T47D (cell line): Measurements from ENCODE around the gene FAM98C.
"Not testable (repeated sequence)": the region's sequence is repeated elsewhere in the genome, so short reads cannot be mapped to it uniquely, and the experiment has no call there.

Experiments
- DNase-seq, 2 experiments: peaks; one replicate each; pipeline versions ENCODE4 v3.0.0 to v3.0.0-alpha.2; 2011 to 2012; ENCODE audit warnings: low read depth in 1 of 2, low spot score in 1 of 2
- JUND ChIP-seq: IDR thresholded peaks from 2 replicates; pipeline ENCODE4 v1.6.1; 2012; ENCODE audit warnings: low read depth
- in situ Hi-C: cut with HindIII; loops from 2 replicates; pipeline ENCODE4 v1.10.0; 2016; ENCODE audit warnings: low sequenced_read_pairs, low pct_unique_long_range_greater_than_20kb

The FAM98C gene

DNA sequence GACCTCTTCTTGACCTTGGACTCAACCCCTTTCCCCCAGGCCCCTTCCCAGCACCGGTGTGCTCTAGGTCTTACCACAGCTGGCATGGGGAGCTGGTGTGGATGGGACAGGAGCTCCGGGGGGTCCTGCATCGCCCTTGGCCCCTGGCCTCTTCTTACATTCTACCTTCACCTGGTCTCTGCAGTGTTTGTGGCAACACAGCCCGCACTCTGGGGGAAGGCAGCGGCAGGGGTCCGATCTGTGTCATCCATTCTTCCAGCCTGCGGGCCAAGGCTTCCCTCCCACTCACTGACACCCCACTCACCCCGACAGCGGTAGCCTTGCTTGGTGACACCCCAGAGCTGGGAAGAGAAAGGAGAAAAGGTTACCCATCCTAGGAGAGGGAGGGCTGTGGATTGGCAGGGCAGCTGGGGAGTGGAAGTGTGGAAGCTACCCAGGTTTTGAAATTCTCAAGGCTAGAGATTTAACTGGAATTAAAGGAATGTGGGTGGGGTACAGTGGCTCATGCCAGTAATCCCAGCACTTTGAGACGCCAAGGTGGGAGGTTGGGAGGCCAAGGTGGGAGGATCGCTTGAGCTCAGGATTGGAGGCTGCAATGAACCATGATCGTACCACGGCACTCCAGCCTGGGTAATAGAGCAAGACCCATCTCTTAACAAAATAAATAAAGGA is 8.3 kb downstream of the FAM98C start:
- in situ Hi-C loops: no loop called here
- no peak for TF ChIP-seq JUND
- no peak for DNase-seq

DNA sequence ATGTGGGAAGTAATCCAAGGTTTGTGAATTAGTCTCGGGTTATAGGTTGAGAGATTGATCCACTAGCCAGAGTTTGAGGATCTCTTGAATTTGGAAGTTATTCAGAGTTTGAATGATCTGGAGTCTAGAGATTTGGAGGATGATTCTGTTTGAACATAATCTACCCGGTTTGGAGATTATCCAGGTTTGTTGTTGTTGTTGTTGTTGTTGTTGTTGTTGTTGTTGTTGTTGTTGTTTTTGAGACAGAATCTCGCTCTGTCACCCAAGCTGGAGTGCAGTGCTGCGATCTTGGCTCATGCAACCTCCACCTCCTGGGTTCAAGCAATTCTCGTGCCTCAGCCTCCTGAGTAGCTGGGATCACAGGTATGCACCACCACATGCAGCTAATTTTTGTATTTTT is 9.0 kb downstream of the FAM98C start:
- in situ Hi-C loops, DNase-seq: not testable (repeated sequence)

DNA sequence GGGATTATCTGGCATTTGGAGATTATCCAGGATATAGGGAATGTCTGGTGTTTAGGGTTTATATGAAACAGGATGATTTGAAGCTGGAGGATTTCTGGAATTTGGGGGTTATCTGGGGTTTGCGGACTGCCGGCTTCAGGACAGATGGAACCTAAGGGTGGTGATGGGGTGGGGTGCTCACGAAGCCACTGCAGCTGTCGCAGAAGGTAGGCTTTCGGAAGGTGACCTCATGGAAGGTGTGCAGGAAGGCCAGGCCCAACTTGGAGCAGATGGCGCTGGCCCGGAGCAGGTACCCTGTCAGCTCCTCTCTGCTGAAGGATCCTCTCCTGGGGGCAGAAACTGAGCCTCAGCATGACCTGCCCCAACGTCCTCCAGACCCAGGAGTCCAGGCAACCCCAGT is 9.6 kb downstream of the FAM98C start:
- DNase-seq: no peak
- no peak for TF ChIP-seq JUND
- in situ Hi-C loops: no loop called here

DNA sequence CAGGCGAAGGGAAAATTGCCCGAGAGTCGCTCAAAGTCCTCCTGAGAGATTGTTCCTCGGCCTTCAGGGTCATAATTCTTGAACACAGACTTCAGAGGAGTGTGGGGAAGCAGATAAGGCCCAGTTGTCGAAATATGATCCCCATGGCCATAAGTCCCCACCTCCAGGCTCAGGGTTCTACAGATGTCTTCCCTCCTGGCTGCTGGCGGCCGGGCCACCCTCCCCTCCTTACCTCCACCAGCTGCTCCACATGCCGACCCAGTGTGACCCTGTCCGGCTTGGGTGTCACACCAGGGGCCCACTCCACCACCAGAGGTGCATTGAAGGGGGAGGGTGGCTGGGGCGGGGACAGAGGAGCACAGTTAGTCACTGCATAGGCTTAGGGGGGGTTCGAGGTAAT is 10.1 kb downstream of the FAM98C start:
- in situ Hi-C loops: no loop called here
- no peak for DNase-seq

DNA sequence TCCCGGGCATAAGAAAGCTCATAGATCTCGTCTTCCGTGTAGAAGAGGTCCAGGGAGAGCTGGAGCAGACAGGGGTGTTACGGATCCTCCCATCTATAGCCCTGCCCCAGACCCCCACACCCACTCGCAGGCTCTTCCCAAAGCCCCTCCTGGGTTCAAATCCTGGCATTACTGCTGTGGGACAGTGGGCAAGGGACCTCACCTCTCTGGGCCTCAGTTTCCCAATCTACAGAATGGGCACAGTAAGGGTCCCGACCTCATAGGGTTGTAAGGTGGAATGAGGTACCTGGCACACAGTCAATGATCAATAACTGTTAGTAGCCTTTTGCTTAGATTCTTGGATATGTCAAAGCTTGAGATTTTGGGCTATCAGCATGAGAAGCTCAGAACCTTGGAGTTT is 10.5 kb downstream of the FAM98C start:
- TF ChIP-seq JUND: no peak
- DNase-seq: no peak
- in situ Hi-C loops: no loop called here

More for the DNA sequence above, 10.1 kb downstream of the FAM98C start:
- no peak for TF ChIP-seq JUND

DNA sequence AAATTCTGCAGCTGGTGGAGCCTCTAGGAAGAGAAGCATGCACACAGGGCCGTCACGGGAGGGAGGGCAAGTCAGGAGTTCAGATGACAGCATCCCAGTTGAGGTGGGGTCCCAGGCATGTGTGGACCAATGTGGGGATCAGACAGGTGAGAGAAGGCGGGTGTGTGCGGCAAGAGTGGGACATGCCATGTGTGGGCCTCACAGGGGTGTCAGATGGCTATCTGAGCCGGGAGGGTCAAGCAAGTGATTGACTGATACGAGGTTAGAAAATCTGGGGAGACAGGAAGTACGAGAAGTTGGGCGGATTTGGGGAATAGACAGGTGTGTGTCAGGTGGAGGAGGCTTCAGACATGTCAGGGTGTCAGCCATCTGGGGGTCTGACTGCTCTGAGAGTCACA is 14.3 kb downstream of the FAM98C start:
- DNase-seq: no peak
- TF ChIP-seq JUND: no peak
- in situ Hi-C loops: no loop called here

DNA sequence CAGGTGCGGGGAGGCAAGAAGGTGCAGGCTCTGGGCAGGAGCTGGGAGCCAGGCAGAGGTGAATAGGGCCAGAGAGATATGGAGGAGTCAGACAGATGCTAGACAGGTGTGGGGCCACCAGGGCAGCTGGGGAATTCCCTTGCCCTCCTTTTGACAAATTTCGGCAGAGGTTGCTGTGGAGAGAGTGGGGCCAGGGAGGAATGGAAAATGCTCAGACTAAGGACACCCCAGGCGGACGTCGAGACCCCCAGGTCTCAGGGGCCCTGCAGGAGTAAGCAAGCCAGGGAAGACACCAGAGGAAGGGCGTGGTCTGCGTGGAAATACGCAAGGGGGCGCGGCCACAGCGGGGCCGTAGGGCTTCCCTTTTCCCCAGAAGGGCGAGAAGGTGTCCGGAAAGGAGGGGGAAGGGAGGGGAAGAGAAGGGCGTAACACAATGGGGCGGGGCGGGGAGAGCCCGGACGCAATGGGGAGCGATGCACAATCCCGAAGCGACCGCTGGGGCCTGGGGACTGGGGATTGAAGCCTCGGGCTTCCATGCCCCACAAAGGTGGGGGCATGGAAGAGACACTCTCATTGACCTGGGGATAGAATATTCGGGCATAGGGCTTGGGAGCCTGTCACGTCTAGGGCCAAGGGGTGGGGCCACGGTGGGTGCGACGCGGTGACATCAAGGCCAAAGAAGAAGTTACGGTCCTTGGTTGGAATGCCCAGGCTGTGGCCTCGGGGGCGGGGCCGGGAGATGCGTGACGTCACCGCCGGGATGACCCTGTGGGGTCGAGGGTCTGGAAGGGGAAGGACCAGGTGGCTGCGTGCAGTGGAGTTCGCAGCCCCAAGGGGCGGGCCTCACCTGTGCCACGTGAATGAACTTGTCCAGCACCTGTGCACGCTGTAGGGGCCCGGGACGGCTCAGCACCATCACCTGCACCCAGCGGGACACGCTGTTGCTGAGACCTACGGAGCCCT is 14.9 kb downstream of the FAM98C start:
- in situ Hi-C loops: no loop called here
- peak; percentile 35 to 68 for DNase-seq
- no peak for TF ChIP-seq JUND

DNA sequence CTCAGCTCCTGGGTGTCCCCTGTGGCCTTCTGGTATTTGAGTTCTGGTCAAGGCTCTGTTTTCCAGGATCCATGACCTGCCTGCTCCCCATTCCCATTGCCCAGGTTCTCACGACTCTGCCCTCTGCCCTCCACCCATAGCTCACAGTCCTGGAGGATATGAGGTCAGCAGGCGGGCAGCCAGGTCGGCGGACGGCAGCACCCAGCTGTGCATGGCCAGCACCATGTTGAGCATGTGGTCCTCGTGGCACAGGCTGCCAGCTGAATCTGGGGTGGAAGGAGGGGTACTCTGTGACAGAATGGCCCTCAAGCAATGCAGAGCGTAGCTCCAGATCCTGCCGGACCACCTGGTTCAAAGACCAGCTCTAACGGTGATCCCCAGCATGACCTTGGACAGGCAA is 18.0 kb downstream of the FAM98C start:
- no peak for TF ChIP-seq JUND
- no peak for DNase-seq
- in situ Hi-C loops: no loop called here

DNA sequence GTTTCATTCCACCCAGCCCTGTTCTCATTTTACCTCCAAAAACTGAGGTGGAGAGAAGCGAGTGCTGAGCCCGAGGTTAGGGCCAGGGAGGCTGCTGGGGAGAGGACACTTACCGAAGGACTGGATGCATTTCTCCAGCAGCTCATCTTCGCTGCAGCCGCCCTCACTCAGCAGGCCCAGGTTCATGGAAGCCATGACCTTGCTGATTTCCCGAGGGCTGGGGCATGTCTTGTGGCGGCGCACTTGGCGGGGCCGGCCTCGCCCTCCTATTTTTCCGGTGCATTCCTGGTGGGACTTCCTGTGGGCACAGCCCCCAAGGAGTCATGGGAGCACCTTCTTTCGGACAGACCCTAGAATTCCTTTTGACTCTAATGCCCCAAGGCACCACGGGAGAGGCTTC is 19.0 kb downstream of the FAM98C start:
- in situ Hi-C loops: no loop called here

DNA sequence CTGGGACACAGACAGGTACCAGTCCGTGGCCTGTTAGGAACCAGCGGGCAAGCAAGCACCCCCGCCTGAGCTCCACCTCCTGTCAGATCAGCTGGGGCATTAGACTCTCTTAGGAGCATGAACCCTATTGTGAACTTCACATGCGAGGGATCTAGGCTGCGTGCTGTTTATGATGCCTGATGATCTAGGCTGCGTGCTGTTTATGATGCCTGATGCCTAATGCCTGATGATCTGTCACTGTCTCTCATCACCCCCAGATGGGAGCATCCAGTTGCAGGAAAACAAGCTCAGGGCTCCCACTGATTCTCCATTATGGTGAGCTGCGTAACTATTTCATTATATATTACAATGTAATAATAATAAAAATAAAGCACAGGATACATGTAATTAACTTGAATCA is 19.5 kb downstream of the FAM98C start:
- in situ Hi-C loops: no loop called here
- DNase-seq: no peak
- no peak for TF ChIP-seq JUND

More for the DNA sequence above, 19.0 kb downstream of the FAM98C start:
- DNase-seq: no peak
- TF ChIP-seq JUND: no peak

DNA sequence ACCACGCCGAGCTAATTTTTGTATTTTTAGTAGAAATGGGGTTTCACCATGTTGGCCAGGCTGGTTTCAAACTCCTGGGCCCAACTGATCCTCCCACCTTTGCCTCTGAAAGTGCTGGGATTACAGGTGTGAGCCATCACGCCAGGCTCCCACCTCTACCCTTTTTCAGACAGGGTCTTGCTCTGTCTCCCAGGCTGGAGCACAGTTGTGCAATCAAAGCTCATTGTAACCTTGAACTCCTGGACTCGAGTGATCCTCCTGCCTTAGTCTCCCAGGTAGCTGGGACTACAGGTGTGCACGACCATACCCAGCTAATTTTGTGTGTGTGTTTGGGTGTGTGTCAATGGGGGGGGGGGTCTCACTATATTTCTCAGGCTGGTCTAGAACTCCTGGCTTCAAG is 21.4 kb downstream of the FAM98C start:
- TF ChIP-seq JUND: no peak
- in situ Hi-C loops: no loop called here

DNA sequence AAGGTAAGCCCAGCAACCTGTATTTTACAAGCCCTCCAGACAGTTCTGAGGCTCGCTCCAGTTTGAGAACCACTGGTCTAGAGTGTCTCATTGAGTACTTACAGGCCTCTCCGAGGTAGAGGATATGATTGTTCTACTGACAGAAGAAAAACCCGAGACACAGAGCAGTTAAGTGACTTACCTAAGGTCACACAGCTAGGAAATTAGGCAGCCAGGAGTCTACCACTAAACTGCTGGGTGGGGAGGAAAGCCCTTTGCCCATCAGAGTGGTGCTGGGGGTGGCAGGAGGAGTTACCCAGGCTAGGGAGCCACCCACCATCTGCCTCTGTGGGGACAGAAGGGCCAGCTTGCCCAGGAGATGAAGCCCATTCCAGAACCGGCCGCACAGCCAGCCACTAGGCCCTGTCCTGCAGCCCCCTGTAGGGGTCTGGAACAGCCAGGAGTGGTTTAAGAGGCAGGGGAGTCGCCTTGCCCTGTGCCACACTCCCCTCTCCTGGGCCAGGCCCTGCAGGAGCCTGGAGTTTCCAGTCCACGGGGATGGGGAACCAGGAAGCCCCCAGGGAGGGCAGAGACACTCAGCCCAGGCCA is 22.4 kb downstream of the FAM98C start:
- in situ Hi-C loops: no loop called here
- DNase-seq: no peak
- TF ChIP-seq JUND: no peak

More for the DNA sequence above, 21.4 kb downstream of the FAM98C start:
- DNase-seq: no peak
